ENCODE data around the gene CFAP141.

GRCh38 chr1:154155251-154155650 lies 50.9 kb downstream of the CFAP141 start:
- TF ChIP-seq, protein P1, sequence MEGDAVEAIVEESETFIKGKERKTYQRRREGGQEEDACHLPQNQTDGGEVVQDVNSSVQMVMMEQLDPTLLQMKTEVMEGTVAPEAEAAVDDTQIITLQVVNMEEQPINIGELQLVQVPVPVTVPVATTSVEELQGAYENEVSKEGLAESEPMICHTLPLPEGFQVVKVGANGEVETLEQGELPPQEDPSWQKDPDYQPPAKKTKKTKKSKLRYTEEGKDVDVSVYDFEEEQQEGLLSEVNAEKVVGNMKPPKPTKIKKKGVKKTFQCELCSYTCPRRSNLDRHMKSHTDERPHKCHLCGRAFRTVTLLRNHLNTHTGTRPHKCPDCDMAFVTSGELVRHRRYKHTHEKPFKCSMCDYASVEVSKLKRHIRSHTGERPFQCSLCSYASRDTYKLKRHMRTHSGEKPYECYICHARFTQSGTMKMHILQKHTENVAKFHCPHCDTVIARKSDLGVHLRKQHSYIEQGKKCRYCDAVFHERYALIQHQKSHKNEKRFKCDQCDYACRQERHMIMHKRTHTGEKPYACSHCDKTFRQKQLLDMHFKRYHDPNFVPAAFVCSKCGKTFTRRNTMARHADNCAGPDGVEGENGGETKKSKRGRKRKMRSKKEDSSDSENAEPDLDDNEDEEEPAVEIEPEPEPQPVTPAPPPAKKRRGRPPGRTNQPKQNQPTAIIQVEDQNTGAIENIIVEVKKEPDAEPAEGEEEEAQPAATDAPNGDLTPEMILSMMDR (IDR thresholded peaks at IDR 0.05): no peak
- TF ChIP-seq RELA (CRISPR knock-in tag; IDR thresholded peaks at IDR 0.05; ENCODE audit: borderline replicate concordance): no peak
- no peak for TF ChIP-seq ETV6 (CRISPR knock-in tag; IDR thresholded peaks at IDR 0.05)
- TF ChIP-seq, protein P2, sequence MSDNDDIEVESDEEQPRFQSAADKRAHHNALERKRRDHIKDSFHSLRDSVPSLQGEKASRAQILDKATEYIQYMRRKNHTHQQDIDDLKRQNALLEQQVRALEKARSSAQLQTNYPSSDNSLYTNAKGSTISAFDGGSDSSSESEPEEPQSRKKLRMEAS (CRISPR knock-in tag; IDR thresholded peaks at IDR 0.05): no peak
- TF ChIP-seq TEAD4 (CRISPR knock-in tag; IDR thresholded peaks at IDR 0.05): no peak
- TF ChIP-seq USF2 (CRISPR knock-in tag; IDR thresholded peaks at IDR 0.05): no peak
- TF ChIP-seq, protein P3, sequence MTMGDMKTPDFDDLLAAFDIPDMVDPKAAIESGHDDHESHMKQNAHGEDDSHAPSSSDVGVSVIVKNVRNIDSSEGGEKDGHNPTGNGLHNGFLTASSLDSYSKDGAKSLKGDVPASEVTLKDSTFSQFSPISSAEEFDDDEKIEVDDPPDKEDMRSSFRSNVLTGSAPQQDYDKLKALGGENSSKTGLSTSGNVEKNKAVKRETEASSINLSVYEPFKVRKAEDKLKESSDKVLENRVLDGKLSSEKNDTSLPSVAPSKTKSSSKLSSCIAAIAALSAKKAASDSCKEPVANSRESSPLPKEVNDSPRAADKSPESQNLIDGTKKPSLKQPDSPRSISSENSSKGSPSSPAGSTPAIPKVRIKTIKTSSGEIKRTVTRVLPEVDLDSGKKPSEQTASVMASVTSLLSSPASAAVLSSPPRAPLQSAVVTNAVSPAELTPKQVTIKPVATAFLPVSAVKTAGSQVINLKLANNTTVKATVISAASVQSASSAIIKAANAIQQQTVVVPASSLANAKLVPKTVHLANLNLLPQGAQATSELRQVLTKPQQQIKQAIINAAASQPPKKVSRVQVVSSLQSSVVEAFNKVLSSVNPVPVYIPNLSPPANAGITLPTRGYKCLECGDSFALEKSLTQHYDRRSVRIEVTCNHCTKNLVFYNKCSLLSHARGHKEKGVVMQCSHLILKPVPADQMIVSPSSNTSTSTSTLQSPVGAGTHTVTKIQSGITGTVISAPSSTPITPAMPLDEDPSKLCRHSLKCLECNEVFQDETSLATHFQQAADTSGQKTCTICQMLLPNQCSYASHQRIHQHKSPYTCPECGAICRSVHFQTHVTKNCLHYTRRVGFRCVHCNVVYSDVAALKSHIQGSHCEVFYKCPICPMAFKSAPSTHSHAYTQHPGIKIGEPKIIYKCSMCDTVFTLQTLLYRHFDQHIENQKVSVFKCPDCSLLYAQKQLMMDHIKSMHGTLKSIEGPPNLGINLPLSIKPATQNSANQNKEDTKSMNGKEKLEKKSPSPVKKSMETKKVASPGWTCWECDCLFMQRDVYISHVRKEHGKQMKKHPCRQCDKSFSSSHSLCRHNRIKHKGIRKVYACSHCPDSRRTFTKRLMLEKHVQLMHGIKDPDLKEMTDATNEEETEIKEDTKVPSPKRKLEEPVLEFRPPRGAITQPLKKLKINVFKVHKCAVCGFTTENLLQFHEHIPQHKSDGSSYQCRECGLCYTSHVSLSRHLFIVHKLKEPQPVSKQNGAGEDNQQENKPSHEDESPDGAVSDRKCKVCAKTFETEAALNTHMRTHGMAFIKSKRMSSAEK (CRISPR knock-in tag; IDR thresholded peaks at IDR 0.05; ENCODE audit: borderline replicate concordance): no peak

Measured in WTC11 (cell line).